Jurkat, Clone E6-1 (cell line): ENCODE data around the gene SLC36A2. TPM values are rescaled to one million over a fixed set of nuclear protein-coding genes. Genes with fewer than 3 reads are reported as not detected.
A peak's percentile ranks its signal among the peaks of the same experiment; 100 is the strongest.
"Not testable (repeated sequence)": the region's sequence is repeated elsewhere in the genome, so short reads cannot be mapped to it uniquely, and the experiment has no call there.

Experiments used
- DNase-seq: peaks from one replicate; pipeline ENCODE4 v3.0.0-alpha.2; 2011; ENCODE audit warnings: low read depth, low spot score
- H3K4me3 ChIP-seq: 2 replicates; pipeline ENCODE4 v1.5.1; 2011; ENCODE audit warnings: mild to moderate bottlenecking, low read length, control low read depth, moderate library complexity
- polyA plus RNA-seq: library from polyadenylated mRNA; unstranded; fragments of >200 nt; gene quantifications from one replicate; pipeline ENCODE4 v1.2.1, GENCODE V29; 2012; ENCODE audit warnings: missing spikeins; ENCODE audit not compliant: insufficient read length, insufficient read depth

SLC36A2 gene
- not detected for polyA plus RNA-seq

DNA sequence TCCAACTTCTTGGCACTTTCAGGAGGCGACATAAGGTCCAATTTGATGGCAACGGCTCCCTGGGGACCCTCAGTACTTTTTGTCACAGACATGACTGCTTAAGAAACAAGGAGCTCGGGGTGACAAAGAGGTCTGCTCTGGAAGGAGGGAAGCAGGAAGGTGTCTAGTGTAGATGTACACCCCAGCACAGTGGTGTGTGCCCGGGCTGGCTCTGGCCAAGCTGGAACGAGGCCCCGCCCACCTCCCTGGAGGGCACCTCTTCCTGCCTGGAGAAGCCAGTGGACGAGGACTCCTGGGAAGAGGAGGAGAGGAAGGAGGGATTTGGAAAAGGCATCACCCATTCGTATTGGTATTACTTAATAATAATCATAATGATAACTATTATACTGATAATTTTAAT, at the start of gene SLC36A2:
Gene SLC36A2, minus strand, starts transcription at position 191 of the 400 bp plus-strand sequence. Its CDS starts 99 bp downstream, at position 92.
- no peak for DNase-seq
- no peak within 1 kb of the TSS for H3K4me3 ChIP-seq

DNA sequence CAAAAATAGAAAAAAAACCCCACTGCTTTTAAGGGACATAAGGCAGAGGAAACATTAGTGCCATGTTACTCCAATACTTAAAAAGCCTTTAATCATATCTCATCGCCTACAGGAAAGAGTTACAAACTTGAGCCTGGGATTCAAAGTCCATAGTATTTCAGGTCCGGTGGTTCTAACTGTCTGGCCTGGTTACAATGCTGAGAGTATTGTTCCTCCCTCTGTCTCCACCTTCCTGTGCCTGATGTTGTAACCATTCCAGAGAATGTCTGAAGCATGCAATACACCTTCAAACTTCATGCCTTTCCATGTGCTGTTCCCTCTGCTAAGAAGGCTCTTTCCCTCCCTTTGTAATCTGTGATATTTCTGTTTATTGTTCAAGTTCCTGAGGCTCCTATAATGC, 41.6 kb upstream of the SLC36A2 start:
- DNase-seq: no peak
- no peak overlapping the region for H3K4me3 ChIP-seq

DNA sequence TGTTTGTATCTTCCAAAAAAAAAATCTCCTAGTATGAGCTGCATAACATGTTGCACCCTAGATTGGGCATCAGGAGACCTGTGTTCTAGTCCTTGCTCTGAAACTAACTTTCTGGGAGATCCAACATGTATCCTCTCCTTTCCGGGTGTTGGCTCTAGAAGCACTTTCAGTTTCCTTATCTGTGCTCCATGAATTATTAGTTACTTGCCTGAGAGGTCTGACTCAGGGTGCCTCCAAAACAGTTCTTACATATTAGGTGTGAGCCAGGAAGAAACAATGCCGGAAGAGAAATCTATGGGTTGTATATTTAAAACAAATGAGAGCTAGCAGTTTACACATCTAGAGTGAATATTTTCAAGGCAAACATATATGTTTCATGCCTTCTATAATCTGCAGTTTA, 36.7 kb upstream of the SLC36A2 start:
- no peak overlapping the region for H3K4me3 ChIP-seq
- no peak for DNase-seq

DNA sequence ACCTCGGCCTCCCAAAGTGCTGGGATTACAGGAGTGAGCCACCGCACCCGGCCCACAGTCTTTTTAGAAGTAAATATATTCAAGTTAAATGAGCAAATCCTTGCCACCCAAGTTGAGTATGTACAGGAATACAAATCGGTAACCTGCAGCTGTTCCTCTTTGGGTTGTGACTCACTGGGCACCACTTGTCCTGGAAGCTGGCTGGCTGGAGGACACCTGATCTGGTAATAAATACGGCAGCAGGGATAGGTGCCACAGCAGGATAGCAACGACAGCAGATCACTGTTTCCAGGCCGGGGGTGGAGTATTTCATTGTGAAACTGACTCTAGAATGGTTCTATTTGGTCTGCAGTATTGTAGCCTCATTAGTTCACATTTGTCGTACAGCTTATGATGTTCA, 35.7 kb upstream of the SLC36A2 start:
- no peak for DNase-seq
- H3K4me3 ChIP-seq: no peak overlapping the region

DNA sequence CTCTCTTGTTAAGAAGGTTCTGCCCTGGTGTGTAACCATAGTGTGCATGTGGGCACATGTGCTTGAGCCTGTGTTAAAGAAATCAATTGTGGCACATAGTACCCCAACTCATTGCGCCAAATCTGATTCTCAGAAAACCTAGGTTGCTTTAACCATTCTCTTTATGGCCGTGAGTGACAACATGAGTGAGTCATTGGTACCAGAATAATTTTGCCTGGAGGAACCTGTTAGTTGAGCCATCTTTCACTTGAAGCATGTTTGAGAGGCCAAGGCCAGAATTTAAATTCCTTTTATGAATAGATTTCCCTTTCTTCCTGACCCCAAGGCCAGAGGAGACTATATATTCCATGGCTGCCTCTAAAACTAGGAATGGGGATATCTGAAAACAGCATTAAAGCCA, 35.2 kb upstream of the SLC36A2 start:
- no peak overlapping the region for H3K4me3 ChIP-seq
- DNase-seq: no peak

DNA sequence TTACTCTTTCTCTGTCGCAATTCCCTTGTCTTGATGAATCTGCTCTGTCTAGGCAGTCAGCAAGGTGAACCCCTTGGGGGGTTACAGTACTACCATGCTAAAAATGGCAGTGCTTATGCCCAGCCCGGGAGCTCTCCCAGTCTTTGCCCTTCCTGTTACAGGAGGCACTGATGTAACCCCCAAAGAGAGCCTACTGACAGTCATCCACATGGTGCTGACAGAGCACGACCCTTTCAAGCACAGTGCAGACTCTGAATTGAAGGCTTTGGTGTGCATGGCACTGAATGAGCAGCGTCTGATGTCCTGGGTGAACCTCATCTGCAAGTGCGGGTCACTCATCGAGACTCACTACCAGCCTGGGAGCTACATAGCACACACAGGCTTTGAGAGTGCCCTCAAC, 34.5 kb upstream of the SLC36A2 start:
- no peak overlapping the region for H3K4me3 ChIP-seq
- DNase-seq: no peak

DNA sequence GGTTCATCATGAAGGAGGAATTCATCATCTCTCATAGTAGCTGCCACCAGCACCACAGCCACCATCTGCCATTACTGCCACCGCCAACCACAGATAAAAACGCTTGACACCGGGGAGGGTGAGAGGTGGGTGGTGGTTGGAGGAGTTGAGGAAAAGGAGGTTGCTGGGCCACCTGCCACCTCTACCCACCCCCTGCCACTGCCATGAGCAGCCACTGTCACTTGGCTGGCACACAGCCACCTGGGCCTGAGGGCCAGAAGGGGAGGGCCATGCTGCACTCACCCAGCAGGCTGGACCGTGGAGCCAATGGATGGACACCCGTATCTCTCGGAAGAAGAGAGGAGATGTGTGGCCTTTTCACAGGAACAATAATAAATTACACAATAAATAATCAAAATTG, 31.3 kb upstream of the SLC36A2 start:
- no peak overlapping the region for H3K4me3 ChIP-seq
- no peak for DNase-seq

DNA sequence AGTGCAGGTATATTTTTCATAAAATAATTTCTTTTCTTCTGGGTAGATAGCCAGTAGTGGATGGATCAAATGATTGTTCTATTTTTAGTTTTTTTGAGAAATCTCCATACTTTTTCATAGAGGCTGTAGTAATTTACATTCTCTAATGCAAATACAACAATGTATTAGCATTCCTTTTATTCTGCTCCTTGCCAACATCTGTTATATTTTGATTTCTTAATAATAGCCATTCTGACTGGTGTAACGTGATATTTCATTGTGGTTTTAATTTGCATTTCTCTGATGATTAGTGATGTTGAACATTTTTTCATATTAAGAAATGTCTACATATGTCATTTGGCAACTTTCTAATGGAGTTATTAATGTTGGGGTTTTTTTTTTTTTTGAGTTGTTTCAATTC, 27.2 kb upstream of the SLC36A2 start:
- H3K4me3 ChIP-seq: no peak overlapping the region
- no peak for DNase-seq

DNA sequence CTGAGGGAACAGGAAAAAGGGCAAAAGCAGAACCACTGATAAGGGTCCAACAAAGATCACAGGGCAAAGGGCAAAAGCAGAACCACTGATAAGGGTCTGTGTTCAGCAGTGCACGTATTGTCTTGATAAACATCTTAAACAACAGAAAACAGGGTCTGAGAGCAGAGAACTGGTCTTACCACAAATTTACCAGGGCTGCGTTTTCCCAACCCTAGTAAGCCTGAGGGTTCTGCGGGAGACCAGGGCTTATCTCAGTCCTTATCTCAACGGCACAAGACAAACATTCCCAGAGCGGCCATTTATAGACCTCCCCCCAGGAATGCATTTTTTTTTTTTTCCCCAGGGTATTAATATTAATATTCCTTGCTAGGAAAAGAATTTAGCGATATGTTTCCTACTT, 19.7 kb upstream of the SLC36A2 start:
- H3K4me3 ChIP-seq: not testable (repeated sequence)

DNA sequence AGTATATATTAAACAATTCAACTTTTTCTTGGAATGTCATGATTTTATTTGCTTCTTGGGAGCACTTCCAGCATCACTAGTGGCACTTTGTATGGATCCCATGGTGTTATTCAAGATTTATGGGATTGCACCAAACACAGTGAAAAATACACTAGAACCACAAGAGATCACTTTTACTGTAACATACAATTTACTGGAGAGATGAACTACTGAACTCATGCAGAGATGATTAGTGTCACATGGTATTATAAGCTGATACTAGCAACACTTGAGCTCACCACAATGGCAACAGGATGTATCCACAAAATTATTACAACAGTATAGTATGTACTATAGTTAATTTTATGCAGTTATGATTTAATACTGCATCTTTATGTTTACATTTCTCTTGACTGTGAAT, 16.3 kb upstream of the SLC36A2 start:
- no peak overlapping the region for H3K4me3 ChIP-seq

More for the DNA sequence above, 19.7 kb upstream of the SLC36A2 start:
- DNase-seq: not testable (repeated sequence)

DNA sequence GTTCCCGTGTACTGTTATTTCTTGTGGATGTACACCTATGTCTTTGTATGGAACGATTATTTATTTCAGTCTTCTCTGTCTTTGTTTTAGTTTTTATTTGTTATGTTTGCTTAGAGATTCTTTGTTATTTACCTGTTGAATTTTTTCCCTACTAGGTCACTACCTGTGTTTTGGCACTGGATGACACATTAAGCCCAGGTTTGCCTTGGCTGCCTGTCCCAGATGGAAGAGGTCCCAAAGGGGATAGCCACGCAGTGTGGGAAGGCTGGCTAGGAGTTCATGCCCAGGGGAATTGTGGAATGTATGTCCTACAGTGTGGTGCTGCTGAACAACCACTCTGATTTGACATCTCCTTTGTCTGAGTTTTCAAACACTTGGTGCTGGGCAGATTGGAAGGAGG, 15.6 kb upstream of the SLC36A2 start:
- H3K4me3 ChIP-seq: no peak overlapping the region
- DNase-seq: no peak

More for the DNA sequence above, 16.3 kb upstream of the SLC36A2 start:
- DNase-seq: no peak

DNA sequence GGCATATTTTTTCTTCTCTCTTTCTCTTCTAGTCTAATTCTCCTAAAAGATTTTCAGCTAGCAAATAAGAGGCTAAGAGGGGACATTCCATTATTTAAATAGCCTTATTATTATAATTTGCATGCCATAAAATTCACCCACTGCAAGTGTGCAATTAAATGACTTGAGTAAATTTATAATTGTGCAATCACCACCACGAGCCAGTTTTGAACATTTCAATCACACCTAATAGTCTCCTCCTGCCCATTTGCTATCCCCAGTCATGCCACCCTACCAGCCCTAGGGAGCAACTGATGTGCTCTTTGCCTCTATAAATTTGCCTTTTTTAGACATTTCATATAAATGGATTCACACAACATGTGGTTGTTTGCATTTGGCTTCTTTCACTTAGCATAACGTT, 12.0 kb upstream of the SLC36A2 start:
- no peak for DNase-seq
- H3K4me3 ChIP-seq: no peak overlapping the region

DNA sequence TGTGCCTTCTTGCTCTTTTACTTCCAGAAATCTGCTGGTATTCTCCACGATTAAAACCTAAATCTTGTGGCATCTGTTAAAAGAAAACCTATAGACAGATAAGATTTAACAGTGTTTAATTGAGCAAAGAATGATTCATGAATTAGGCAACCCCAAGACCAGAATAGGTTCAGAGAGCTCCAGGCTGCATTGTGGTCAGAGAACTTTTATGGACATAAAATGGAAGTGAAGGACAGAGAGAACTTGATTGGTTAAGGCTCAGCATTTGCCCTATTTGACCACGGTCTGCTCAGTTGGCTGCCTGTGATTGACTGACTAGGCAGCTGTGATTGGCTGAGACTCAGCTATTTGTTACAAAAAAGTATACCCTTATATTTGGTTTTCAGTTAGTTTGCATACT, 10.4 kb upstream of the SLC36A2 start:
- no peak overlapping the region for H3K4me3 ChIP-seq
- DNase-seq: no peak

DNA sequence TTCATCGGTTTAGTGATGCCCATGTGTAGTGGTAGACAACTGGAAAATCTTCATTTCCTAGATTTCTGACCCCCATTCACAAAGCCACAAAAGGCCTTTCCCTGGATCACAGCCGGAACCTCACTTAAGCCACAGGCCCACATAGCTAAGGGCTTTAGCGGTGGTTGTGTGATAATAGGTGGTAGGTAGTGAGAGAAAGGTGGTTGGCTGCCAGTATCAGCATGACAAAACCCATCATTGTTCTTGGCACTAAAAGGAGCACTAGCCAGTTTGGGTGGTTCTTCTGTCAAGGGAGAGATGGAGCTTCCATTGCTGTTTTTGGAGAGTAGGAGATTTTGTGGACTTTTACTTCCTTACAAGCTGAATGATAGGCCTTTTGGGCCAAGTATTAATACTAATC, 9.7 kb upstream of the SLC36A2 start:
- H3K4me3 ChIP-seq: no peak overlapping the region
- no peak for DNase-seq

DNA sequence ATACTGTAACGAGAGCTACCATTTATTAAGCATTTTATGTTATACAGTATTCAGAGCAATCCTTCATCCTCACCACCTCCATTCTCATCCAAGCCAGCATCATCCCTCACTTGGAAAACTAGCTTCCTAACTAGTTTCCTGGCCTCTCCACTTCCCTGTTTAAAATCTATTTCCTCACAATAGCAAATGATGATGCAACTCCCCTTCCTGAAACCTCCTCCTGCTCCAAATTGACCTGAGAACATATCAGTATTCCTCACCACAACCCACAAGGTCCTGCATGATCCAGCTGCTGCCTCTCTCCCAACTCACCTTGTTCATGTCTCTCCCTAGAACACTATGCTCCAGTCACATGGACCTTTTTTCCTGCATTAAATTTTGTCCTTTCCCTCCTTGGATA, 4.3 kb upstream of the SLC36A2 start:
- no peak for DNase-seq

DNA sequence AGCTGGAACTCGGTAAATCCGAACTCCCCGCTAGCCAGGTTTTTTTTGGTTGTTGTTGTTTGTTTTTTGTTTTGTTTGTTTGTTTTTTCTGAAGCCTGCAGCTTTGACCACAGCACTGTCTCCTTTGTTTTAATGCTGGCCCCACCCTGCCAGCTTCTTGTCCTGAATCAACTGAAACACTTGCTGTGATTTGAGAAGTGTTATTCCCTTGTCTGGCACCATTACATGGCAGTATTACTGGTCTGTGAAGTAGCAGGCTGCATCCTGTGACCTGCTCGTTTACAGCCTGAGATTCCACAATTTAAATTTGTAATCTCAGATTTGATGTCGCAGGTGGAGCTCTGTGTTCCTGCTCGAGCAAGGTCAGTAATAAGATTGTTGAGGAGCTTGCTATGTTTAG, 1.4 kb upstream of the SLC36A2 start:
- no peak for DNase-seq
- H3K4me3 ChIP-seq: no peak overlapping the region

More for the DNA sequence above, 4.3 kb upstream of the SLC36A2 start:
- no peak overlapping the region for H3K4me3 ChIP-seq

DNA sequence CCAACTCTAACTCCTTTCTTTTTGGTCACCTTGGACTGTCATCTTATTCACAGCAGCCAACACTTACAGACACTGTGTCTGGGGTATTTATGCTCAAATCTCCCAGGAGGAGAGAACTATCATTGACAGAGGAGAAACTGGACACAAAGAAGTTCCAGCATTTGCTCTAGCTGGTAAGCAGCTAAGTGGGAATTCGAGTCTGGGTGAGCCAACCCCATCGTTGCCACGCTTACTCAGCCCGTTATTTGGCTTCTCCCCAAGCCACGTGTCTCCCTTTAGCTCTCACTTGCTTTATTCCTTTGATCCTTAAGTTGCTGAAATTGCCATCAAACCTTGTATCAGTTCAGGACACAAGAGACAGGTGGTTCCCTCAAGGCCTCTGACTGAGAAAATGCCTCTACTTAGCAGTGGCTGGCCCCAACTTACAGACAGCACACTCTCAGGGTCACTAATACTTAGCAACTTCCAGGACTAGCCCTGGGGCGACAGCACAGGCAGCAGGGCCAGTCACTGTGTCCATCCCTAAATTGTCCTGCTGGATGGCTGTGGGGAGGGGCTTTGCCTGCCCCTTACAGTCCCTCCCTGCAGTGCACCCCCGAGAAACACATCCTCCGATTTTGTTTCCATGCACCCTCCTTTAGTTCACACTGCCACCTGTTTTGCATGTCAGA, 1.4 kb downstream of the SLC36A2 start:
- DNase-seq: no peak
- no peak overlapping the region for H3K4me3 ChIP-seq

DNA sequence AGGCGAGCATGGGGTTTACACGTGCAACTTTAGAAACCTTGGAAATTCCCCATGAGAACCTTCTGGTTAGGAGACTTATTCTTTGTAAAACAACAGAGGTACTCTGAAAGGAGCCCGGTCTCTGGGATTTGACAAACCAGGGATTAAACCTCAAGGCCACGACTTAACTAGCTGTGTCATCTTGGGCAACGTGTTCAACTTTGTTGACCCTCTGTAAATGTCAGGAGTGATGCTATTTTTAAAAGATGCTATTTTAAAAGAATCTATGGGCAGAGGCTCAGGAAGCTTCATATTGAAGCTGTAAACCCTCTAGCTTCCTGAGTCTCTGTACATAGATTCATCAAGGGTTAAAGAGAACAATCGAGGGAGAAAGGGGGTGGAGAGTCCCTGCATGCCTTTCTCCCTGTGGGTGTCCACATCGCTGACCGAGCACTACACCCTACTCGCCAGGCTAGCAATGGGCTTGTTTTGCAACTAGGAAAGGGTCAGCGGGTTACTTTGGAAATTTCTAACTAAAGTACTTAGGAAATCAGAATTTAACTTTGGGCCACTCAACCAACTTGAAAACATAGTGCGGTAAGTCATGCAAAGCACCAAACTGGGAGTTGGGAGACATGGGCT, 2.1 kb downstream of the SLC36A2 start:
- H3K4me3 ChIP-seq: no peak overlapping the region
- no peak for DNase-seq

DNA sequence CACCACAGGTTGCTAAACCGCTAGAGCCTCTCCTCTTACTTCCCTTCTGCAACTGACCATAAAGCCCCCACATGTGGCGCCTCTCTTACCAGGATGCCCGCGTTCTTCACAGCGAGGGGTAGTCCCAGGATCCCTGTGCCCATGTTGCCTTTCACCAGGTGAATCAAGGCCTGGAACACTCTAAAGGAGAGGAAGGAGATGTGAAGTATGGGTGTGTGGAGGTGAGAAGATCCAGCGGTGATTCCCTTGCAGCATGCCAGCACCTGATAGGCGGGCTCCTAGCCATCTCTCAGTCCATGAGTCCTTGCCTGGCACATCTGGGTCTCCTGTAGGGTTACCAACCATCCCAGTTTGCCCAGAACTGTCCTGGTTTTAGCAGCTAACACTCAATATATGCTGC, 3.3 kb downstream of the SLC36A2 start:
- DNase-seq: no peak
- no peak overlapping the region for H3K4me3 ChIP-seq

DNA sequence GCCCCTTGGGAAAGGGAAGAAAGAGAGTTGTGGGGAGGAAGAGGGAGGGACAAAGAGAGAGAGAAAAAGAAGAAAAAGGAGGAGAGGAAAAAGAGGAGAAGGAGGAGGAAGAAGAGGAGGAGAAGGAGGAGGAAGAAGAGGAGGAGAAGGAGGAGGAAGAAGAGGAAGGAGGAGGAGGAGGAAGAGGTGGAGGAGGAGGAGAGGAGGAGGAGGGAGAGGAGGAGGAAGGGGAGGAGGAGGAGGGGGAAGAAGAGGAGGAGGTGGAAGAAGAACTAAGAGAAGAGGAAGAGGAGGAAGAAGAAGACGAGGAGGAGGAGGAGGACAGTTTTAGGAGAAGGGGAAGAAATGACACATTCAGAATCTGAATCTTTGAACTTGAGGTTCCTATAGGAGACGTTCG, 7.4 kb downstream of the SLC36A2 start:
- no peak for DNase-seq
- H3K4me3 ChIP-seq: no peak overlapping the region

DNA sequence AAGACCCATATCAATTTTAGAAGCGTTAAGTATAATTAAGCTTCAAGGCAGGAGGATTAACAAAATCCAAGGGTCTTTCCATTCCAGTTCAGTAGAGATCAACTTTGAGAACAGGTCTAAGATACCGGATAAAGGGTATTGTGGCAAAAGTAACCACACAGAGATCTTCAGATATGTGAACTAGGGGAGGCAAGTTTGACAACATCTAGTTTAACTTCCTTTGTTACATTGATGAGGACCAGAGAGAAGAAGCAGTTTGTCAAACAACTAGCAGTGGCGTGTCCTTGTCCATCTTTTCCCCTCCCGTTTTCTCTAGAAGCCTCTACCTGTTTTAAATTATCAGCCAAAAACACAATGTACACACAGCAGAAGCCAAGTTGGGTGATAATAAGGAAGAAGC, 8.6 kb downstream of the SLC36A2 start:
- peak; percentile 41 for DNase-seq
- H3K4me3 ChIP-seq: no peak overlapping the region
